Retinal pigment epithelial cell (primary cell): ENCODE data around the gene DENND2D.

ENCODE experiments used
- DNase-seq: peaks from one replicate; pipeline ENCODE4 v3.0.0-alpha.2; 2010; ENCODE audit warnings: low read depth
- H3K4me3 ChIP-seq: 2 replicates; pipeline ENCODE4 v1.5.1; 2011; ENCODE audit warnings: mild to moderate bottlenecking, low read length, control low read depth, moderate library complexity
- TF ChIP-seq, protein P1 (sequence below): conservative IDR thresholded peaks from 2 replicates; pipeline ENCODE4 v1.5.1; 2011; ENCODE audit warnings: low read depth, low read length, control low read depth, inconsistent platforms

DENND2D gene

DNA sequence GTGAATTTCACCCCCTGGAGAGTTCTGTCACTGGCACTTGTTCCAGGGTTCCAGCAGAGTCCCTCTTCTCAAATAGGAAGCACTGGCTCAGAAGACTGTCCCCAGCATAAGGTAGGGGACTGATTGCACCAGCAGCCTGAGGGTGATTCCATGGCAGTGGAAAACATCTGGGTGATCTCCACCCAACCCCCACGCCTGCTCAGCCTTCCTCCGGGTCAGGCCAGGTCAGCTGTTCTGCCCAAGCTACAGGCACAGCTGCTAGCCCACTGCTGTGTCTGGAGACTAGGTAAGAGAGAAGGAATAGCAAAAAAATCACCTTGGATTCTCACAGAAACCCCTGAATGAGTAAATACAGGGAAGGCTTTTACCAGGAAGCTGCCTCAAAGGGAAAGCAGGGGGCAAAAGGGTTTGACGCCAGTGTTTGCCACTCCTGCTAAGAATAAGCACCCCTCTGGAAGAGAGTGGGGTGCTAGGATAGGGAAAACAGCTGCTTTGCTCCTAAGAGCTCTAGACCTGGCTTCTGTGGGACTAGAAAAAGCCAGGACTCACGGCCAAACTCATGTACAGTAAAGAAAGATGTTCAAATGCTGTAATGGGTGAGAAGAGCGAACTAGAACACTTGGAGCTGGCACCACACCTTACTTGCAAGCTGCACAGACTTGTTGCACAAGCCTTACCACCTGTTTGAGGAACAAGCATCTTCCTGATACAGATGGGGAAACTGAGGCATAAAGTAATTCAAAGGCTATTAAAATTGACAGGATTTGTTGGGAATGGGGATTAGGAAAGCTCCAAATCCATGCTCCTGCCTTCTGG is 1.0 kb upstream of the DENND2D start:
- TF ChIP-seq, protein P1, sequence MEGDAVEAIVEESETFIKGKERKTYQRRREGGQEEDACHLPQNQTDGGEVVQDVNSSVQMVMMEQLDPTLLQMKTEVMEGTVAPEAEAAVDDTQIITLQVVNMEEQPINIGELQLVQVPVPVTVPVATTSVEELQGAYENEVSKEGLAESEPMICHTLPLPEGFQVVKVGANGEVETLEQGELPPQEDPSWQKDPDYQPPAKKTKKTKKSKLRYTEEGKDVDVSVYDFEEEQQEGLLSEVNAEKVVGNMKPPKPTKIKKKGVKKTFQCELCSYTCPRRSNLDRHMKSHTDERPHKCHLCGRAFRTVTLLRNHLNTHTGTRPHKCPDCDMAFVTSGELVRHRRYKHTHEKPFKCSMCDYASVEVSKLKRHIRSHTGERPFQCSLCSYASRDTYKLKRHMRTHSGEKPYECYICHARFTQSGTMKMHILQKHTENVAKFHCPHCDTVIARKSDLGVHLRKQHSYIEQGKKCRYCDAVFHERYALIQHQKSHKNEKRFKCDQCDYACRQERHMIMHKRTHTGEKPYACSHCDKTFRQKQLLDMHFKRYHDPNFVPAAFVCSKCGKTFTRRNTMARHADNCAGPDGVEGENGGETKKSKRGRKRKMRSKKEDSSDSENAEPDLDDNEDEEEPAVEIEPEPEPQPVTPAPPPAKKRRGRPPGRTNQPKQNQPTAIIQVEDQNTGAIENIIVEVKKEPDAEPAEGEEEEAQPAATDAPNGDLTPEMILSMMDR, result no peak
- H3K4me3 ChIP-seq, result no peak overlapping the region
- DNase-seq, result no peak

DNA sequence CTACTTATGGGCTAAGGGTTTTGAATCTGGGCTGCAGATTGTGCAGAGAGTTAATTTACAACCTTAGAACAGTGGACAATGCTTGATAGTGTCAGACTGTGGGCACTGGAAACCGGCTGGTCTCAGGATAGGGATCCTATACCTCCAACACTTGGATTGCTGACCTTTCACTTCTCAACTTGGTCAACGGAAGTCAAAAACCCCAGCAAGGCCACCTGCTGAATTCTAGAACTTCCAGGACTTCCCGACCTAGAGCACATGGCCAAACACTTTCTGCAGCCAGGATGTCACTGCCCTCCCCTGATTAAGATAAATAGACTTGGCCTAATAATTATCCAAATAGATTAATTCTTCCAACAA is 336 bp upstream of the DENND2D start:
- TF ChIP-seq, protein P1, result no peak
- no peak for DNase-seq
- H3K4me3 ChIP-seq, result no peak overlapping the region

DNA sequence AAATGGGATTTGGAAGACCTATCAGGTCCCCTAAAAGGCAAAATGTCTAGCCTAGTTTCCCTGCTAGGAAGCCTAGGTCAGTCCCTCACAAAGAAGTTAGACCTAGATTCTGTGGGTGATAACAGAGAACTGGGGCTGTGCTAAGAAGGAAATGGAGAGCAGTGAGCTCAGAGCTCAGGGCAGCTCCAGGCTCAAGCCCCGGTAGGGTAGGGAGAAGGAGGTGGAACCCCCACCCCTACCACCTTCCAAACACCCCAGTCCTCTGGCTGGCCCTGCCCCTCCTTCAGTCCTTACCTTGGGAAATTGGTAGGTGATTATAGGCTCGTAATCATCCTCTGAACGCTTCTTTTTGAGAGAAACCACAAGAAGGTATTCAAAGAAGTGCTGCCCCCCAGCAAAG is 1.1 kb downstream of the DENND2D start:
- H3K4me3 ChIP-seq, result no peak overlapping the region
- DNase-seq, result no peak
- TF ChIP-seq, protein P1, result no peak

GRCh38 chr1:111198836-111199235 is 1.6 kb downstream of the DENND2D start:
- no peak for DNase-seq
- no peak overlapping the region for H3K4me3 ChIP-seq
- TF ChIP-seq, protein P1, result no peak

DNA sequence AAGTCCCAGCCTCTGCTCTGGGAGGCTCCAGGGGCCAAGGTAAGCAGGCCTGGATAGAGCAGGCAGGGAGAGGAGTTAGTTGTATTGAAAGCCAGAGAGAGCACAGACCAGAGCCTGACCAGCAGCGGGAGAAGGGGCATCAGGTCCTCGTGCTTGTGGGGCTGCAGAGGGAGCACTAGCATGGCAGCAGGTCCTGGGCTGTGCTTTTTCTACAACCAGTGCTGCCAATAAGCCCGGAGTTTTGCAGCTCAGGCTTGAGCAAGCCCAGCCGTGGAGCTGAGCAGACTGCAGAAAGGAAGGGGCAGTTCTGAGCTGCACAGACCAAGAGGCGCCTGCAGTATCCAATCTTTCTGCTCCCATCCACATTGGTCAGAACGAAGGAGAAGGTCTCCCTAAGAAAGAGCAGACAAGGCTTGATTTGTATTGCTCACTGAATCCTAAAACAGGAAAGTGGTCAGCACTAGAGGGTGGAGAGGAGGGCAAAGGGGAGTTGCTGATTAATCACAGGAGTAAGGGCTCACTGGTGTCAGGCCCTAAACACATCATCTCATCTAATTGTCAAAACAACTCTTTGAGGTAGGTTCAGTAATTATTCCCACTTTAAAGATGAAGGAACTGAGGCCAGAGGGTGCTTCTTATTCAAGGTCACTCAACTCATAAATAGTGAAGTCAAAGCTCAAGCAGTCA is 2.7 kb downstream of the DENND2D start:
- TF ChIP-seq, protein P1, result peak; percentile 48
- H3K4me3 ChIP-seq, result no peak overlapping the region
- no peak for DNase-seq

- no peak overlapping the region for H3K4me3 ChIP-seq
- TF ChIP-seq, protein P1, result no peak
- no peak for DNase-seq
Measured at GRCh38 chr1:111196213-111196612, 4.2 kb downstream of the DENND2D start.
